Measurements from ENCODE around the gene PDCD6IP.

DNA sequence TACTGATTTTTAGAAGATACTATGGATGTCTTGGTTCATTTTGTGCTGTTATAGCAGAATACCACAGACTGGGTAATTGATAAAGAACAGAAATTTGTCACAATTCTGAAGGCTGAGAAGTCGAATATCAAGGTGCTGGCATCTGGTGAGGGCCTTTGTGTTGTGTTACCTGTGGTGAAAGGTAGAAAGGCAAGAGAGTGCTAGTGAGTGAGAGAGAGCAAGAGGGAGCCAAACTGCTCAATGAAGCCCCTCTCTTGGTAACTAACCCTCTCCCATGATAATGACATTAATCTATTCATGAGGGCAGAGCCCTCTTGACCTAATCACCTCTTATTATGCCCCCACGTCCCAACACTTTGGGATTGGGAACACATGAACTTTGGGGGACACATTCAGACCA, 31.3 kb downstream of the PDCD6IP start:
- TF ChIP-seq POLR2A (IDR thresholded peaks at IDR 0.05) = no peak
- TF ChIP-seq, protein P1, sequence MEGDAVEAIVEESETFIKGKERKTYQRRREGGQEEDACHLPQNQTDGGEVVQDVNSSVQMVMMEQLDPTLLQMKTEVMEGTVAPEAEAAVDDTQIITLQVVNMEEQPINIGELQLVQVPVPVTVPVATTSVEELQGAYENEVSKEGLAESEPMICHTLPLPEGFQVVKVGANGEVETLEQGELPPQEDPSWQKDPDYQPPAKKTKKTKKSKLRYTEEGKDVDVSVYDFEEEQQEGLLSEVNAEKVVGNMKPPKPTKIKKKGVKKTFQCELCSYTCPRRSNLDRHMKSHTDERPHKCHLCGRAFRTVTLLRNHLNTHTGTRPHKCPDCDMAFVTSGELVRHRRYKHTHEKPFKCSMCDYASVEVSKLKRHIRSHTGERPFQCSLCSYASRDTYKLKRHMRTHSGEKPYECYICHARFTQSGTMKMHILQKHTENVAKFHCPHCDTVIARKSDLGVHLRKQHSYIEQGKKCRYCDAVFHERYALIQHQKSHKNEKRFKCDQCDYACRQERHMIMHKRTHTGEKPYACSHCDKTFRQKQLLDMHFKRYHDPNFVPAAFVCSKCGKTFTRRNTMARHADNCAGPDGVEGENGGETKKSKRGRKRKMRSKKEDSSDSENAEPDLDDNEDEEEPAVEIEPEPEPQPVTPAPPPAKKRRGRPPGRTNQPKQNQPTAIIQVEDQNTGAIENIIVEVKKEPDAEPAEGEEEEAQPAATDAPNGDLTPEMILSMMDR (IDR thresholded peaks at IDR 0.05) = no peak

Data from body of pancreas (tissue), 4 donors.